ENCODE data around the gene RFWD3.
A peak's percentile ranks its signal among the peaks of the same experiment; 100 is the strongest.
"Not testable (repeated sequence)": the region's sequence is repeated elsewhere in the genome, so short reads cannot be mapped to it uniquely, and the experiment has no call there.

Gene RFWD3

DNA sequence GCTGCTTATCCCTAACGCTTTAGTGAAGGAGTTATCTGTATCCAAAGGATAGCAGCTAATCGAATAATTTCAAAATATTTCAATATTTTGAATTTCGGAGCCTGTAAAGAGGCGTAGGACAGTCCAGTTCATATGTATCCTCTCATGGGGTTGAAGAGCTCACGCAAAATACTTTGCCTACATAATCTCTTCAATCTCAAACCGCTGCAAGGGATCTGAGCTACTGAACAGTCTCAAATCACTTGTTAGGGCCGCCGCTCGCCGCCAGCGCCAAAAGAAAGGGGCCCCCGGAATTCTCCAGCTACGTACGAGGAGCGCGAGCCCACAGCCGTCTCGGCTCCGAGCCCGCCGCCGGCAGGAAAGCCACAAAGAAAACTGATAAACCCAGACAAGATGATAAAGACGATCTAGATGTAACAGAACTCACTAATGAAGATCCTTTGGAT lies 601 bp upstream of the RFWD3 start:
- Histone ChIP-seq H3K27ac (ENCODE audit: low read length) (no peak overlapping the region), H3K27me3 (ENCODE audit: control insufficient read depth, insufficient read depth, low read length) (no peaks in the 10 kb centered on the region), H3K4me3 (ENCODE audit: low read length) (peak overlapping the region; percentile 26; the same call in 1 of the 2 replicates), H3K36me3 (ENCODE audit: control insufficient read depth, insufficient read depth, low read length) (peaks cover 18% of the 10 kb centered on the region; the same call in 1 of the 2 replicates), H3K4me1 (ENCODE audit: control insufficient read depth, insufficient read depth, low read length) (no peaks in the 10 kb centered on the region; the same call in 1 of the 2 replicates), H3K9me3 (ENCODE audit: control insufficient read depth, insufficient read depth, low read length) (no peaks in the 10 kb centered on the region)
- no peak for DNase-seq (ENCODE audit: low read depth, low spot score)
- WGBS (ENCODE audit: insufficient coverage, insufficient read length), result no CpG with 5 or more reads among the region's 23 CpGs

DNA sequence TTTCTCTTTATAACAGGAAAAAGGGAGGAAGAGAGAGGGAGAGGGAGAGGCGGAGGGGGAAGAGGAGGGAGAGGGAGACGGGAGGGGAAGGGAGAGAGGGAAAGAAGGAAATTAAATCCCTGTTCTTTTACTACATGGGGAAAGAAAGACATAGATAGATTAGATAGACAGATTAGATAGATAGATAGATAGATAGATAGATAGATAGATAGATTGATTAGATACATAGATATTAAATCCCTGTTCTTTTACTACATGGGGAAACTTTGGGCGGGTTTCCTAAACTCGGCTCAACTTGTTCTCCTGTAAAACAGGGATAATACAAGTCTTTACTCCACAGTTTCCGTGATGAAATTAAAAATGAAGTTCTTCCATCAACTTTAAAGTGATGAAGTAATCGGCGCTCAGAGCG lies 661 bp downstream of the RFWD3 start:
- no peaks in the 10 kb centered on the region for H3K27me3 ChIP-seq (ENCODE audit: control insufficient read depth, insufficient read depth, low read length)
- H3K27ac ChIP-seq (ENCODE audit: low read length), result no peak overlapping the region
- H3K4me1 ChIP-seq (ENCODE audit: control insufficient read depth, insufficient read depth, low read length), result no peaks in the 10 kb centered on the region; the same call in 1 of the 2 replicates
- no CpG with 5 or more reads among the region's 8 CpGs for WGBS (ENCODE audit: insufficient coverage, insufficient read length)
- peaks cover 20% of the 10 kb centered on the region for H3K36me3 ChIP-seq (ENCODE audit: control insufficient read depth, insufficient read depth, low read length)
- no peak for DNase-seq (ENCODE audit: low read depth, low spot score)
- H3K9me3 ChIP-seq (ENCODE audit: control insufficient read depth, insufficient read depth, low read length), result no peaks in the 10 kb centered on the region
- peak overlapping the region; percentile 100 for H3K4me3 ChIP-seq (ENCODE audit: low read length)

DNA sequence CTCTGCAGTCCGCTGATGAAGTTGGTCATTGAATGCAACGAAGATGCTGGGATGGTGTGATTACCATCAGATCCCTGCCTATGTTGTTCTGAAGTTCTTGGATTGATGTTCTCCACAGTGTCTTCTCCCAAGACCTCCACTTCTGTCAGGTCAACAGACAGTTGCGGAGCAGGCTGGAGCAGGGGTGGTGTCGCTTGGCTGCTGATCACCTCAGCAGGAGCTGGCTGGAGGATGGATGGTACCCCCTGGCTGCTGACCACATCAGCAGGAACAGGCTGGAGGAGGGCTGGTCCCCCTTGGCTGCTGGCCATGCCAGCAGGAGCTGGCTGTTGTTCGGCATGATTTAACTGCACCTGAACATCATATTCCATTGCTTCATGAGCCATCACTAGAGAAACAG lies 5.6 kb downstream of the RFWD3 start:
- H3K9me3 ChIP-seq (ENCODE audit: control insufficient read depth, insufficient read depth, low read length), result no peaks in the 10 kb centered on the region
- no peak overlapping the region for H3K4me3 ChIP-seq (ENCODE audit: low read length)
- no CpG with 5 or more reads among the region's 5 CpGs for WGBS (ENCODE audit: insufficient coverage, insufficient read length)
- H3K27me3 ChIP-seq (ENCODE audit: control insufficient read depth, insufficient read depth, low read length), result no peaks in the 10 kb centered on the region; the same call in 1 of the 2 replicates
- no peak for DNase-seq (ENCODE audit: low read depth, low spot score)
- no peak overlapping the region for H3K27ac ChIP-seq (ENCODE audit: low read length)
- H3K4me1 ChIP-seq (ENCODE audit: control insufficient read depth, insufficient read depth, low read length), result no peaks in the 10 kb centered on the region
- H3K36me3 ChIP-seq (ENCODE audit: control insufficient read depth, insufficient read depth, low read length), result peaks cover 42% of the 10 kb centered on the region

DNA sequence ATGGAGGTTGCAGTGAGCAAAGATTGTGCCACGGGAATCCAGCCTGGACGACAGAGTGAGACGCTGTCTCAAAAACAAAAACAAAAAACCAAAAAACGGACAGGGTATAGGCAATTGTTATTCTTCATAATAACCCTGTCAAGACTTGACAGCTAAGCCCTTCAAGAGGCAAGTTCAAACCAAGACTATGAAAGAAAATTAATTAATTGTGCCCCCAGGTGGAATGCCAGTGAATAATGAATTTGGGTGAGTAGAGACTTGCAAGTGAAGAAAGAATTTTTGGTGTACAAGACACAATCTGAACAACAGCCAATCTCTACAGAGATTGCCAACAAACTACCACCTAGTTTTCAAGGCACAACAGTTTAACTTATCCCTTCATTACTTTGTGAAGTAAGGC lies 6.3 kb downstream of the RFWD3 start:
- Histone ChIP-seq H3K4me3 (ENCODE audit: low read length) (no peak overlapping the region), H3K36me3 (ENCODE audit: control insufficient read depth, insufficient read depth, low read length) (peaks cover 42% of the 10 kb centered on the region), H3K27ac (ENCODE audit: low read length) (no peak overlapping the region), H3K27me3 (ENCODE audit: control insufficient read depth, insufficient read depth, low read length) (no peaks in the 10 kb centered on the region; the same call in 1 of the 2 replicates), H3K4me1 (ENCODE audit: control insufficient read depth, insufficient read depth, low read length) (no peaks in the 10 kb centered on the region), H3K9me3 (ENCODE audit: control insufficient read depth, insufficient read depth, low read length) (no peaks in the 10 kb centered on the region)
- no CpG with 5 or more reads among the region's 4 CpGs for WGBS (ENCODE audit: insufficient coverage, insufficient read length)
- no peak for DNase-seq (ENCODE audit: low read depth, low spot score)

DNA sequence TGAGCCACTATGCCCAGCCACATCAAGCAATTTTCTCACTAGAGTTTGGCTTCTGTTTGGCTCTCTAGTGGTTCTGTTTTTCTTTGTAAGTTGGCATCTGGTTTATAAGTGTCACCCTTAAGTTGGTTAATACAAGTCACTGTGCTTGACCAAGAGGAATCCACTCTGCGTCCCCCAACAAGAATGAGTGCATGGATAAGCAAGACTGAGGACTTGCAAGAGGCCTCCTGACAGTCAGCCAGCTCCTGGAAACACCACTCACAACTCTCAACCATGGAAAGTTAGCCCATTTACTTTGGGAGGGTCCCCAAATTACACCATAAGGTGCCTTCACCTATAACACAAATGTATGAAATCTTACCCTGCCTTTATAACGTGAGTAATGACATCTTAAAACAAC lies 7.6 kb downstream of the RFWD3 start:
- H3K9me3 ChIP-seq (ENCODE audit: control insufficient read depth, insufficient read depth, low read length), result no peaks in the 10 kb centered on the region
- no peak for DNase-seq (ENCODE audit: low read depth, low spot score)
- H3K4me1 ChIP-seq (ENCODE audit: control insufficient read depth, insufficient read depth, low read length), result no peaks in the 10 kb centered on the region
- no peak overlapping the region for H3K4me3 ChIP-seq (ENCODE audit: low read length)
- H3K36me3 ChIP-seq (ENCODE audit: control insufficient read depth, insufficient read depth, low read length), result peaks cover 36% of the 10 kb centered on the region
- no peak overlapping the region for H3K27ac ChIP-seq (ENCODE audit: low read length)
- no peaks in the 10 kb centered on the region; the same call in 1 of the 2 replicates for H3K27me3 ChIP-seq (ENCODE audit: control insufficient read depth, insufficient read depth, low read length)
- WGBS (ENCODE audit: insufficient coverage, insufficient read length), result no CpG with 5 or more reads among the region's 2 CpGs

DNA sequence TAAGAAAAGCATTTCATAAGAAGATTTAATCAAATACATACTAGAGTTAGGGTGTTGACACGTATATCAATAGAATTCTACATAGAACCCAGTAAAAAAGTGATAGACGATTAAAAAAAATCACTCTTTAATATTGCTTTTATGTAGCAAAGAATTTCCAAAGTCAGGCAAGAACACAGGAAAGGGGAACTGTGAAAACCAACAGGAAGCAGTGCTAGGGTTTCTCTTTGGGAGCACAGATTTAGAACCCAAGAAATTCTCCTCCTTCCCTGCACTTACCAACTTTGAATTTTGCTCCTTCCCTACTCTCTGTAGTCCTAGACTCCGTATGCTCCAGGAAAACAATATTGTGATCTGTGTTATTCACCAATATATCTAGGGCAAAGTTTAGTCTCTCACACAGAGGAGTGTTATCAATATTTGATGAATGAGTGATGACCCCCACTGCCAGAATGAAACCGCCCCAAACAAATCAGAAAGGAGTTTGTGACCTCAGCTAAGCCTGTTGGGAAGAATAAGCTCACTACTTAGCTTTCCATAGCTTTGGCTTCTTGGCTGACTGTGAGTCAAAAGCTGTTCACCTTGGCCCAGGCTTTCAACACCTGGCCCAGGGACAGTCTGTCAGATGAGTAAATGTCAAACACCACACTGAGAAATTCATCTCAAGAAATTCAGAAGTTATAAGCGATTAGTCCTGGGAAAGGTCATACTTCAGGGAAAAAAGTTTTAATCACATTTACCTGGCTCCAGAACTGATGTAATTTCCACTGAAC lies 8.6 kb downstream of the RFWD3 start:
- WGBS (ENCODE audit: insufficient coverage, insufficient read length), result no CpG with 5 or more reads among the region's 5 CpGs
- Histone ChIP-seq H3K9me3 (ENCODE audit: control insufficient read depth, insufficient read depth, low read length) (no peaks in the 10 kb centered on the region), H3K4me3 (ENCODE audit: low read length) (no peak overlapping the region), H3K27ac (ENCODE audit: low read length) (no peak overlapping the region), H3K4me1 (ENCODE audit: control insufficient read depth, insufficient read depth, low read length) (no peaks in the 10 kb centered on the region), H3K27me3 (ENCODE audit: control insufficient read depth, insufficient read depth, low read length) (peaks cover under 1% of the 10 kb centered on the region; the same call in 1 of the 2 replicates), H3K36me3 (ENCODE audit: control insufficient read depth, insufficient read depth, low read length) (peaks cover 29% of the 10 kb centered on the region)
- DNase-seq (ENCODE audit: low read depth, low spot score), result no peak

DNA sequence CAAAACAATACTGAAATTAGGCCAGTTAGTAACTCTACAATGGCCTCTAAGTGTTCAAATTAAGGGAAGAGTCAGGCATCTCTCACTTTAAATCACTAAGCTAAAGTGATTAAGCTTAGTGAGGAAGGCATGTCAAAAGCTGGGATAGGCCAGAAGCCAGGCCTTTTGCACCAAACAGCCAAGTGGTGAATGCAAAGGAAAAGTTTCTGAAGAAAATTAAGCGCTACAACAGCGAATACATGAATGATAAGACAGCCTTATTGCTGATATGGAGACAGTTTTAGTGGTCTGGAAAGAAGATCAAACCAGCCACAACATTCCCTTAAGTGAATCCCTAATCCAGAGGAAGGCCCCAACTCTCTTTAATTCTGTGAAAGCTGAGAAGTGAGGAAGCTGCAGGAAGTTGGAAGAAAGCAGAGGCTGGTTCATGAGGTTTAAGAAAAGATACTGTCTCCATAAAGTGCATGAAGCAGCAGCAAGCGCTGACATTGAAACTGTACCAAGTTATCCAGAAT lies 12.1 kb downstream of the RFWD3 start:
- Histone ChIP-seq H3K9me3 (ENCODE audit: control insufficient read depth, insufficient read depth, low read length) (no peaks in the 10 kb centered on the region), H3K4me1 (ENCODE audit: control insufficient read depth, insufficient read depth, low read length) (no peaks in the 10 kb centered on the region), H3K4me3 (ENCODE audit: low read length) (no peak overlapping the region), H3K27ac (ENCODE audit: low read length) (no peak overlapping the region), H3K36me3 (ENCODE audit: control insufficient read depth, insufficient read depth, low read length) (peaks cover 21% of the 10 kb centered on the region; the same call in 1 of the 2 replicates), H3K27me3 (ENCODE audit: control insufficient read depth, insufficient read depth, low read length) (peaks cover 1% of the 10 kb centered on the region; the same call in 1 of the 2 replicates)
- no peak for DNase-seq (ENCODE audit: low read depth, low spot score)
- WGBS (ENCODE audit: insufficient coverage, insufficient read length), result no CpG with 5 or more reads among the region's 3 CpGs

DNA sequence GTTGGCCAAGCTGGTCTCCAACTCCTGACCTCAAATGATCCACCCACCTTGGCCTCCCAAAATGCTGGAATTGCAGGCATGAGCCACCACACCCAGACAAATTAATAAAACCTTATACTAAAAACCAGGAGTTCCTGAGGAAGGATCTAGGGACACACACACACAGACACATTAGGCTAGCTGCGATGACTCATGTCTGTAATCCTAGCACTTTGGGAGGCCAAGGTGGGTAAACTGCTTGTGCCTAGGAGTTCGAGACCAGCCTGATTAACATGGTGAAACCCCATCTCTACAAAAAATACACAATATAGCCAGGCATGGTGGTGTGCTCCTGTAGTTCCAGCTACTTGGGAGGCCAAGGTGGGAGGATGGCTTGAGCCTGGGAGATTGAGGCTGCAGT lies 13.8 kb downstream of the RFWD3 start:
- H3K27me3 ChIP-seq (ENCODE audit: control insufficient read depth, insufficient read depth, low read length); DNase-seq (ENCODE audit: low read depth, low spot score); H3K4me3 ChIP-seq (ENCODE audit: low read length); H3K9me3 ChIP-seq (ENCODE audit: control insufficient read depth, insufficient read depth, low read length); H3K27ac ChIP-seq (ENCODE audit: low read length); H3K4me1 ChIP-seq (ENCODE audit: control insufficient read depth, insufficient read depth, low read length): not testable (repeated sequence)
- peaks cover 22% of the 10 kb centered on the region for H3K36me3 ChIP-seq (ENCODE audit: control insufficient read depth, insufficient read depth, low read length)
- no CpG with 5 or more reads among the region's 2 CpGs for WGBS (ENCODE audit: insufficient coverage, insufficient read length)

DNA sequence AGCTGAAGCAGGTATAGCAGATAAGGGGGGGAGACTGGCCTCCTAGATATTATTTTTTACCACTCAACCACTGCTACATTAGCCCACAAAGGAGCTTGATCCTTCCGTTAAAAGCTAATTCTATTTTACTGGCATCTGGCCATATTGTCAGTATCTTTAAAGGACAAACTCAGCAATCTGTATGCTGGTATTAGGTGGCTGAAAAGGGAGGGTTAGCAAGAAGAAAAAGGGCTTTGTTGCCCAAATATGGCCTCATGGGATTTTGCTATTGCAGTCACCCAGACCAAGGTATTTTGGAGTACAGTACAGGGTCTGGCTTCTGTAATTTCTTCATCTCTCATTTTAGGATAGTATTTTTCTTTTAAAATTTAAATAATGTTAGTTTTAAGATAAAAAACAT lies 14.4 kb downstream of the RFWD3 start:
- H3K27ac ChIP-seq (ENCODE audit: low read length), result no peak overlapping the region
- no peak for DNase-seq (ENCODE audit: low read depth, low spot score)
- no peaks in the 10 kb centered on the region for H3K4me1 ChIP-seq (ENCODE audit: control insufficient read depth, insufficient read depth, low read length)
- H3K27me3 ChIP-seq (ENCODE audit: control insufficient read depth, insufficient read depth, low read length), result peaks cover 1% of the 10 kb centered on the region; the same call in 1 of the 2 replicates
- peaks cover 22% of the 10 kb centered on the region for H3K36me3 ChIP-seq (ENCODE audit: control insufficient read depth, insufficient read depth, low read length)
- no peak overlapping the region for H3K4me3 ChIP-seq (ENCODE audit: low read length)
- no peaks in the 10 kb centered on the region for H3K9me3 ChIP-seq (ENCODE audit: control insufficient read depth, insufficient read depth, low read length)
- no CpG with 5 or more reads among the region's 1 CpG for WGBS (ENCODE audit: insufficient coverage, insufficient read length)

DNA sequence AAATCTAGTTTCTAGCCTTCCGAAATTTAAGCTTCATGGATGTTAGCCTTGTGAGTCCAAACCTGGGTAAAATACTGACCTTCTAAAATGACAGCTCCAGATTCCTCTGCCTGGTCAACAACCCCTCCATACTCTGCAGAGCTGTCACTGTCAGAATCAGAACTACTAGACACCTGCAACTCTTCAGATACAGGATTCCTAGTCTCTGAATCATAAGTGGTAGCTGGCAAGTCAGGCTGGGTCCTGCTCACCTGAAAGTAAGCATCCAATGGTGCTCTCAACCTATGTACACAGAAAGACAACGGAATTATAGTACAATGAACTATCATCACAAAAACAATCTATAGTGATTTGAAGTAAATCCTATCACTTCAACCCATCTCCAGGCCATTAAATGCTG lies 14.8 kb downstream of the RFWD3 start:
- Histone ChIP-seq H3K9me3 (ENCODE audit: control insufficient read depth, insufficient read depth, low read length) (no peaks in the 10 kb centered on the region), H3K27ac (ENCODE audit: low read length) (no peak overlapping the region), H3K36me3 (ENCODE audit: control insufficient read depth, insufficient read depth, low read length) (peaks cover 22% of the 10 kb centered on the region), H3K4me3 (ENCODE audit: low read length) (no peak overlapping the region), H3K27me3 (ENCODE audit: control insufficient read depth, insufficient read depth, low read length) (peaks cover 1% of the 10 kb centered on the region; the same call in 1 of the 2 replicates), H3K4me1 (ENCODE audit: control insufficient read depth, insufficient read depth, low read length) (no peaks in the 10 kb centered on the region)
- WGBS (ENCODE audit: insufficient coverage, insufficient read length), result no CpG with 5 or more reads among the region's 2 CpGs
- no peak for DNase-seq (ENCODE audit: low read depth, low spot score)
